Hematopoietic multipotent progenitor cell treated with erythropoietin and hydrocortisone succinate and interleukin-3 and kit ligand, for 17 days (in vitro differentiated cells): ENCODE measurements around the gene COMMD7.
A peak's percentile ranks its signal among the peaks of the same experiment; 100 is the strongest.
"Not testable (repeated sequence)": the region's sequence is repeated elsewhere in the genome, so short reads cannot be mapped to it uniquely, and the experiment has no call there.

Experiments used
- DNase-seq: peaks from one replicate; pipeline ENCODE4 v3.0.0-alpha.2; 2015; ENCODE audit warnings: low spot score

Gene COMMD7

GRCh38 chr20:32765230-32765875 is 22.1 kb upstream of the COMMD7 start:
- DNase-seq: not testable (repeated sequence)

GRCh38 chr20:32764005-32764960 is 21.0 kb upstream of the COMMD7 start:
- DNase-seq: no peak

GRCh38 chr20:32763202-32764004 is 20.1 kb upstream of the COMMD7 start:
- no peak for DNase-seq

GRCh38 chr20:32762754-32763201 is 19.5 kb upstream of the COMMD7 start:
- DNase-seq: no peak

GRCh38 chr20:32761831-32762753 is 18.8 kb upstream of the COMMD7 start, which contains the start of gene DNMT3B:
TSS of gene DNMT3B (plus strand) at chr20:32762385. CDS start at chr20:32780324, 17,939 bp downstream.
- DNase-seq: peak; percentile 50

- DNase-seq: no peak
Observed at GRCh38 chr20:32761417-32761830, 18.2 kb upstream of the COMMD7 start.

GRCh38 chr20:32756156-32756555 is 12.9 kb upstream of the COMMD7 start:
- no peak for DNase-seq

- no peak for DNase-seq
Observed at GRCh38 chr20:32753731-32754130, 10.5 kb upstream of the COMMD7 start.

GRCh38 chr20:32752458-32753250 is 9.4 kb upstream of the COMMD7 start:
- DNase-seq: peak; percentile 41

- DNase-seq: no peak
Observed at GRCh38 chr20:32751702-32752457, 8.6 kb upstream of the COMMD7 start.

- DNase-seq: no peak
Observed at GRCh38 chr20:32751293-32751692, 8.0 kb upstream of the COMMD7 start.

- DNase-seq: no peak
Observed at GRCh38 chr20:32749914-32750637, 6.8 kb upstream of the COMMD7 start.

GRCh38 chr20:32742322-32743236 is 688 bp downstream of the COMMD7 start:
- DNase-seq: no peak

GRCh38 chr20:32741151-32741550 is 2.1 kb downstream of the COMMD7 start:
- DNase-seq: no peak

- no peak for DNase-seq
Observed at GRCh38 chr20:32737371-32738223, 5.7 kb downstream of the COMMD7 start.

- no peak for DNase-seq
Observed at GRCh38 chr20:32731882-32732266, 11.4 kb downstream of the COMMD7 start.

- DNase-seq: not testable (repeated sequence)
Observed at GRCh38 chr20:32729334-32729733, 13.9 kb downstream of the COMMD7 start.
